GM18870 (cell line): ENCODE measurements around the gene CER1.

Source experiments
- ATAC-seq: cut with Tn5 transposase; IDR thresholded peaks from one replicate; pipeline ENCODE4 v1.9.1; 2021; ENCODE audit warnings: moderate library complexity; ENCODE audit not compliant: unreplicated experiment

The CER1 gene

GRCh38 chr9:14722391-14723035, at the start of gene CER1:
Gene CER1 (minus strand): TSS chr9:14722733. CDS start chr9:14722672, 61 bp downstream.
- ATAC-seq = no peak

GRCh38 chr9:14770592-14770991, 48.1 kb upstream of the CER1 start:
- ATAC-seq = no peak

GRCh38 chr9:14769230-14769571, 46.7 kb upstream of the CER1 start:
- ATAC-seq = no peak

GRCh38 chr9:14768405-14769229, 46.1 kb upstream of the CER1 start:
- no peak for ATAC-seq

- ATAC-seq = no peak
Measured at GRCh38 chr9:14766299-14766698, 43.8 kb upstream of the CER1 start.

GRCh38 chr9:14761584-14761983, 39.1 kb upstream of the CER1 start:
- ATAC-seq = no peak

- no peak for ATAC-seq
Measured at GRCh38 chr9:14760060-14760459, 37.5 kb upstream of the CER1 start.

GRCh38 chr9:14756291-14756690, 33.8 kb upstream of the CER1 start:
- ATAC-seq = no peak

GRCh38 chr9:14752871-14753270, 30.3 kb upstream of the CER1 start:
- ATAC-seq = no peak

GRCh38 chr9:14752271-14752670, 29.7 kb upstream of the CER1 start:
- no peak for ATAC-seq

- no peak for ATAC-seq
Measured at GRCh38 chr9:14750821-14751220, 28.3 kb upstream of the CER1 start.

- ATAC-seq = no peak
Measured at GRCh38 chr9:14749741-14750211, 27.2 kb upstream of the CER1 start.

- no peak for ATAC-seq
Measured at GRCh38 chr9:14748373-14748772, 25.8 kb upstream of the CER1 start.

GRCh38 chr9:14747111-14747510, 24.6 kb upstream of the CER1 start:
- no peak for ATAC-seq

GRCh38 chr9:14746626-14747025, 24.1 kb upstream of the CER1 start:
- ATAC-seq = no peak

GRCh38 chr9:14744768-14745167, 22.2 kb upstream of the CER1 start:
- no peak for ATAC-seq

- peak; percentile 86 for ATAC-seq
Measured at GRCh38 chr9:14741369-14741768, 18.8 kb upstream of the CER1 start.

- ATAC-seq = no peak
Measured at GRCh38 chr9:14733133-14733532, 10.6 kb upstream of the CER1 start.

- ATAC-seq = no peak
Measured at GRCh38 chr9:14731294-14731981, 8.9 kb upstream of the CER1 start.

- ATAC-seq = no peak
Measured at GRCh38 chr9:14730461-14730898, 7.9 kb upstream of the CER1 start.

GRCh38 chr9:14723301-14723700, 768 bp upstream of the CER1 start:
- no peak for ATAC-seq
